ENCODE measurements around the gene MCTP1.

The MCTP1 gene

GRCh38 chr5:94692581-94692980 is 592.3 kb downstream of the MCTP1 start:
- H3K27me3 ChIP-seq (ENCODE audit: insufficient read depth, poor library complexity, severe bottlenecking), result no peaks in the 10 kb centered on the region
- H3K27ac ChIP-seq (replicated peaks), result no peak overlapping the region
- DNase-seq (ENCODE audit: low read depth in 1 of 2, low spot score in 1 of 2), result no peak
- no peak overlapping the region for H3K4me3 ChIP-seq (replicated peaks; ENCODE audit: insufficient read depth, low read length)
- no peak for TF ChIP-seq CTCF (IDR thresholded peaks at IDR 0.05; ENCODE audit: insufficient read depth, low read length)
- no peak for TF ChIP-seq POLR2AphosphoS5 (IDR thresholded peaks at IDR 0.05; ENCODE audit: low read depth)
- TF ChIP-seq GABPA (IDR thresholded peaks at IDR 0.05; ENCODE audit: low read depth), result no peak
- TF ChIP-seq SPI1 (IDR thresholded peaks at IDR 0.05; ENCODE audit: borderline replicate concordance, low read depth), result no peak
- no peak for TF ChIP-seq REST (IDR thresholded peaks at IDR 0.05; ENCODE audit: insufficient replicate concordance, low read depth)

- Histone ChIP-seq H3K27me3 (ENCODE audit: insufficient read depth, poor library complexity, severe bottlenecking) (no peaks in the 10 kb centered on the region), H3K4me3 (replicated peaks; ENCODE audit: insufficient read depth, low read length) (no peak overlapping the region), H3K27ac (replicated peaks) (no peak overlapping the region)
- TF ChIP-seq GABPA (IDR thresholded peaks at IDR 0.05; ENCODE audit: low read depth) (no peak), CTCF (IDR thresholded peaks at IDR 0.05; ENCODE audit: insufficient read depth, low read length) (no peak), REST (IDR thresholded peaks at IDR 0.05; ENCODE audit: insufficient replicate concordance, low read depth) (no peak), POLR2AphosphoS5 (IDR thresholded peaks at IDR 0.05; ENCODE audit: low read depth) (no peak)
- no peak for DNase-seq (ENCODE audit: low read depth in 1 of 2, low spot score in 1 of 2)
Measured at GRCh38 chr5:94691949-94692348, 592.9 kb downstream of the MCTP1 start.

GRCh38 chr5:94691291-94691690 is 593.6 kb downstream of the MCTP1 start:
- no peak overlapping the region for H3K4me3 ChIP-seq (replicated peaks; ENCODE audit: insufficient read depth, low read length)
- H3K27me3 ChIP-seq (ENCODE audit: insufficient read depth, poor library complexity, severe bottlenecking), result no peaks in the 10 kb centered on the region
- no peak for DNase-seq (ENCODE audit: low read depth in 1 of 2, low spot score in 1 of 2)
- H3K27ac ChIP-seq (replicated peaks), result no peak overlapping the region
- TF ChIP-seq CTCF (IDR thresholded peaks at IDR 0.05; ENCODE audit: insufficient read depth, low read length), result no peak
- TF ChIP-seq SPI1 (IDR thresholded peaks at IDR 0.05; ENCODE audit: borderline replicate concordance, low read depth), result no peak
- no peak for TF ChIP-seq GABPA (IDR thresholded peaks at IDR 0.05; ENCODE audit: low read depth)
- TF ChIP-seq REST (IDR thresholded peaks at IDR 0.05; ENCODE audit: insufficient replicate concordance, low read depth), result no peak
- no peak for TF ChIP-seq POLR2AphosphoS5 (IDR thresholded peaks at IDR 0.05; ENCODE audit: low read depth)
